ENCODE data around the gene SLC9A5.

Gene SLC9A5

GRCh38 chr16:67264277-67264676, 15.5 kb downstream of the SLC9A5 start:
- ATAC-seq = no peak
- TF ChIP-seq TSHZ2 (CRISPR knock-in tag; IDR thresholded peaks at IDR 0.05) = no peak
- TF ChIP-seq ZFP30 (CRISPR knock-in tag; IDR thresholded peaks at IDR 0.05) = no peak
- TF ChIP-seq TOX (CRISPR knock-in tag; IDR thresholded peaks at IDR 0.05; ENCODE audit: borderline replicate concordance) = no peak
- TF ChIP-seq POU6F1 (CRISPR knock-in tag; IDR thresholded peaks at IDR 0.05; ENCODE audit: borderline replicate concordance, low read depth) = no peak
- no peak for TF ChIP-seq ZNF70 (CRISPR knock-in tag; IDR thresholded peaks at IDR 0.05)

GRCh38 chr16:67264866-67265265, 16.1 kb downstream of the SLC9A5 start:
- ATAC-seq = no peak
- TF ChIP-seq POU6F1 (CRISPR knock-in tag; IDR thresholded peaks at IDR 0.05; ENCODE audit: borderline replicate concordance, low read depth) (no peak), ZC3H10 (CRISPR knock-in tag; IDR thresholded peaks at IDR 0.05) (no peak), TOX (CRISPR knock-in tag; IDR thresholded peaks at IDR 0.05; ENCODE audit: borderline replicate concordance) (no peak), RARB (CRISPR knock-in tag; IDR thresholded peaks at IDR 0.05) (no peak), TCF4 (CRISPR knock-in tag; IDR thresholded peaks at IDR 0.05; ENCODE audit: borderline replicate concordance) (no peak), PATZ1 (CRISPR knock-in tag; IDR thresholded peaks at IDR 0.05; ENCODE audit: borderline replicate concordance) (no peak), ISL1 (CRISPR knock-in tag; IDR thresholded peaks at IDR 0.05) (no peak), BACH2 (CRISPR knock-in tag; IDR thresholded peaks at IDR 0.05; ENCODE audit: borderline replicate concordance) (no peak), ZFP30 (CRISPR knock-in tag; IDR thresholded peaks at IDR 0.05) (no peak), ARNTL (CRISPR knock-in tag; IDR thresholded peaks at IDR 0.05; ENCODE audit: borderline replicate concordance, low read depth) (no peak), CSRNP3 (CRISPR knock-in tag; IDR thresholded peaks at IDR 0.05) (no peak), PPARA (CRISPR knock-in tag; IDR thresholded peaks at IDR 0.05; ENCODE audit: borderline replicate concordance) (no peak), ZNF8 (CRISPR knock-in tag; IDR thresholded peaks at IDR 0.05) (no peak), ESRRG (CRISPR knock-in tag; IDR thresholded peaks at IDR 0.05) (no peak), CSDC2 (CRISPR knock-in tag; IDR thresholded peaks at IDR 0.05) (no peak), GLIS3 (CRISPR knock-in tag; IDR thresholded peaks at IDR 0.05) (no peak), SNAI2 (CRISPR knock-in tag; IDR thresholded peaks at IDR 0.05) (no peak)

GRCh38 chr16:67265834-67266233, 17.1 kb downstream of the SLC9A5 start:
- no peak for ATAC-seq
- TF ChIP-seq TCF4 (CRISPR knock-in tag; IDR thresholded peaks at IDR 0.05; ENCODE audit: borderline replicate concordance) (no peak), ARNTL (CRISPR knock-in tag; IDR thresholded peaks at IDR 0.05; ENCODE audit: borderline replicate concordance, low read depth) (no peak), ISL1 (CRISPR knock-in tag; IDR thresholded peaks at IDR 0.05) (no peak)

GRCh38 chr16:67268136-67268579, 19.4 kb downstream of the SLC9A5 start:
- ATAC-seq = peak; percentile 79
- TF ChIP-seq ZNF70 (CRISPR knock-in tag; IDR thresholded peaks at IDR 0.05) = no peak
- TF ChIP-seq ZC3H10 (CRISPR knock-in tag; IDR thresholded peaks at IDR 0.05) = no peak
- TF ChIP-seq ZFP3 (CRISPR knock-in tag; IDR thresholded peaks at IDR 0.05) = no peak
- no peak for TF ChIP-seq PPARA (CRISPR knock-in tag; IDR thresholded peaks at IDR 0.05; ENCODE audit: borderline replicate concordance)
- no peak for TF ChIP-seq CSRNP3 (CRISPR knock-in tag; IDR thresholded peaks at IDR 0.05)
- no peak for TF ChIP-seq ZFP30 (CRISPR knock-in tag; IDR thresholded peaks at IDR 0.05)
- TF ChIP-seq ISL1 (CRISPR knock-in tag; IDR thresholded peaks at IDR 0.05) = no peak
- TF ChIP-seq ESRRG (CRISPR knock-in tag; IDR thresholded peaks at IDR 0.05) = no peak
- no peak for TF ChIP-seq CSDC2 (CRISPR knock-in tag; IDR thresholded peaks at IDR 0.05)
- TF ChIP-seq TSHZ2 (CRISPR knock-in tag; IDR thresholded peaks at IDR 0.05) = no peak
- TF ChIP-seq ARNTL (CRISPR knock-in tag; IDR thresholded peaks at IDR 0.05; ENCODE audit: borderline replicate concordance, low read depth) = no peak
- TF ChIP-seq ZNF8 (CRISPR knock-in tag; IDR thresholded peaks at IDR 0.05) = no peak
- no peak for TF ChIP-seq RARB (CRISPR knock-in tag; IDR thresholded peaks at IDR 0.05)

All from SK-N-SH treated with all-trans-retinoic acid at 6 μM for 48 hours (cell line).